Loucy (cell line): Measurements from ENCODE around the gene ZMYND8.

Source experiments
- EZH2phosphoT487 ChIP-seq: fragments of 200-600 bp; IDR thresholded peaks from 2 replicates; pipeline ENCODE4 v1.6.1; 2018; ENCODE audit warnings: antibody characterized with exemption, mild to moderate bottlenecking, moderate library complexity, borderline replicate concordance
- TF ChIP-seq, protein P1 (sequence below): fragments of 200-600 bp; sonication (generic); conservative IDR thresholded peaks from 2 replicates; pipeline ENCODE4 v1.5.1; 2014; ENCODE audit warnings: mild to moderate bottlenecking, antibody characterized with exemption, low read length

DNA sequence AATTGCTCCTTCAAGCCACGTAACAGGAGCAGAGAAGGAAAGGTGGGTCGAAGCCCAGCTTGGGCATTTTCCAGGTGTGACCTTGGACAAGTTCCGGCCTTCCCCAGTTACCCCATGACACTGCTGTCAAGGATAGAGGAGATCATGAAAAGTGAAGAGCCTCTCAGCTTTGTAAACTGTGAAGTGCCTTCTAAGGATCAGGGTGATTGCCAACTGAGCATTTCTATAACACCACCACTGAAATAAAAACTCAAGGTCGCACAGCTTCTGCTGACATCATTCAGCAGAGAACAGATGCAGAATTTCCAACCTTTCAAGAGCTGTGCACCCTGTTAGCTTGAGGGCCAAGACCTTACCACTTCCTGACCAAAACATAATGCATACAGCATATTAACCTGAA lies 24.0 kb upstream of the ZMYND8 start:
- TF ChIP-seq, protein P1, sequence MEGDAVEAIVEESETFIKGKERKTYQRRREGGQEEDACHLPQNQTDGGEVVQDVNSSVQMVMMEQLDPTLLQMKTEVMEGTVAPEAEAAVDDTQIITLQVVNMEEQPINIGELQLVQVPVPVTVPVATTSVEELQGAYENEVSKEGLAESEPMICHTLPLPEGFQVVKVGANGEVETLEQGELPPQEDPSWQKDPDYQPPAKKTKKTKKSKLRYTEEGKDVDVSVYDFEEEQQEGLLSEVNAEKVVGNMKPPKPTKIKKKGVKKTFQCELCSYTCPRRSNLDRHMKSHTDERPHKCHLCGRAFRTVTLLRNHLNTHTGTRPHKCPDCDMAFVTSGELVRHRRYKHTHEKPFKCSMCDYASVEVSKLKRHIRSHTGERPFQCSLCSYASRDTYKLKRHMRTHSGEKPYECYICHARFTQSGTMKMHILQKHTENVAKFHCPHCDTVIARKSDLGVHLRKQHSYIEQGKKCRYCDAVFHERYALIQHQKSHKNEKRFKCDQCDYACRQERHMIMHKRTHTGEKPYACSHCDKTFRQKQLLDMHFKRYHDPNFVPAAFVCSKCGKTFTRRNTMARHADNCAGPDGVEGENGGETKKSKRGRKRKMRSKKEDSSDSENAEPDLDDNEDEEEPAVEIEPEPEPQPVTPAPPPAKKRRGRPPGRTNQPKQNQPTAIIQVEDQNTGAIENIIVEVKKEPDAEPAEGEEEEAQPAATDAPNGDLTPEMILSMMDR: no peak
- TF ChIP-seq EZH2phosphoT487: no peak
